GM12878 (cell line): ENCODE data around the gene DCAF7. TPM values are rescaled to one million over a fixed set of nuclear protein-coding genes. Genes with fewer than 3 reads are reported as not detected.

Source experiments
- BCL11A ChIP-seq: IDR thresholded peaks from 2 replicates; pipeline ENCODE4 v1.6.1; 2011; ENCODE audit warnings: low read depth, low read length
- CEBPZ ChIP-seq: fragments of 150-350 bp; IDR thresholded peaks from 2 replicates; pipeline ENCODE4 v1.6.1; 2016; ENCODE audit warnings: low read depth, low read length
- CHD1 ChIP-seq: IDR thresholded peaks from 2 replicates; pipeline ENCODE4 v1.6.1; 2012; ENCODE audit warnings: low read depth, low read length, improper control_type of control experiment
- DPF2 ChIP-seq: fragments of 450-650 bp; IDR thresholded peaks from 2 replicates; pipeline ENCODE4 v1.6.1; 2017; ENCODE audit warnings: mild to moderate bottlenecking
- EP300 ChIP-seq, 2 experiments: fragments of 150-350 bp in 1 of 2; IDR thresholded peaks; 2 replicates each; pipeline ENCODE4 v1.6.1; 2011 to 2012; ENCODE audit warnings: low read depth in 2 of 2, low read length in 2 of 2, borderline replicate concordance in 1 of 2, improper control_type of control experiment in 1 of 2, inconsistent platforms in 1 of 2; ENCODE audit not compliant: control insufficient read depth in 1 of 2
- GABPA ChIP-seq: IDR thresholded peaks from 2 replicates; pipeline ENCODE4 v1.6.1; 2014; ENCODE audit warnings: antibody characterized with exemption, low read depth, mild to moderate bottlenecking, inconsistent platforms
- IKZF2 ChIP-seq, 2 experiments: fragments of 450-650 bp; IDR thresholded peaks; 2 replicates each; pipeline ENCODE4 v1.6.1; 2017; ENCODE audit warnings: mild to moderate bottlenecking in 2 of 2, moderate library complexity in 2 of 2
- IRF4 ChIP-seq: IDR thresholded peaks from 2 replicates; pipeline ENCODE4 v1.6.1; 2011; ENCODE audit warnings: low read depth, low read length
- JUND ChIP-seq: IDR thresholded peaks from 2 replicates; pipeline ENCODE4 v1.6.1; 2012; ENCODE audit warnings: low read depth, mild to moderate bottlenecking, low read length, improper control_type of control experiment, moderate library complexity
- MAX ChIP-seq: IDR thresholded peaks from 2 replicates; pipeline ENCODE4 v1.6.1; 2012; ENCODE audit warnings: low read depth, low read length, improper control_type of control experiment
- MTA2 ChIP-seq: fragments of 450-650 bp; IDR thresholded peaks from 2 replicates; pipeline ENCODE4 v1.6.1; 2016; ENCODE audit warnings: low read depth, mild to moderate bottlenecking, moderate library complexity
- MXI1 ChIP-seq: fragments of 150-350 bp; IDR thresholded peaks from 2 replicates; pipeline ENCODE4 v1.6.1; 2011; ENCODE audit warnings: low read depth, mild to moderate bottlenecking, inconsistent platforms, low read length, improper control_type of control experiment
- NFYB ChIP-seq: IDR thresholded peaks from 2 replicates; pipeline ENCODE4 v1.6.1; 2011; ENCODE audit warnings: low read depth, mild to moderate bottlenecking, low read length, improper control_type of control experiment, moderate library complexity; ENCODE audit not compliant: insufficient read depth
- NR2C2 ChIP-seq: IDR thresholded peaks from 2 replicates; pipeline ENCODE4 v1.6.1; 2011; ENCODE audit warnings: borderline replicate concordance, low read depth; ENCODE audit not compliant: control insufficient read depth, insufficient read length
- PAX5 ChIP-seq: IDR thresholded peaks from 2 replicates; pipeline ENCODE4 v1.6.1; 2011; ENCODE audit warnings: low read depth, low read length, borderline replicate concordance
- PKNOX1 ChIP-seq: fragments of 450-650 bp; IDR thresholded peaks from 2 replicates; pipeline ENCODE4 v1.6.1; 2016; ENCODE audit warnings: mild to moderate bottlenecking
- PML ChIP-seq: IDR thresholded peaks from 2 replicates; pipeline ENCODE4 v1.6.1; 2012; ENCODE audit warnings: low read length, inconsistent platforms
- RAD21 ChIP-seq: IDR thresholded peaks from 2 replicates; pipeline ENCODE4 v1.6.1; 2011; ENCODE audit warnings: mild to moderate bottlenecking, low read depth, low read length, moderate library complexity; ENCODE audit not compliant: insufficient read depth
- SMARCA5 ChIP-seq: fragments of 450-650 bp; IDR thresholded peaks from 2 replicates; pipeline ENCODE4 v1.6.1; 2017; ENCODE audit warnings: mild to moderate bottlenecking
- SRF ChIP-seq, 2 experiments: IDR thresholded peaks; 2 replicates each; pipeline ENCODE4 v1.6.1; 2011; ENCODE audit warnings: low read depth in 2 of 2, low read length in 2 of 2, mild to moderate bottlenecking in 1 of 2, moderate library complexity in 1 of 2
- TAF1 ChIP-seq: IDR thresholded peaks from 2 replicates; pipeline ENCODE4 v1.6.1; 2011; ENCODE audit warnings: mild to moderate bottlenecking, low read depth, low read length, borderline replicate concordance
- TCF3 ChIP-seq: IDR thresholded peaks from 2 replicates; pipeline ENCODE4 v1.6.1; 2012; ENCODE audit warnings: low read depth, mild to moderate bottlenecking, low read length, borderline replicate concordance; ENCODE audit not compliant: insufficient read depth
- YBX1 ChIP-seq: fragments of 450-650 bp; IDR thresholded peaks from 2 replicates; pipeline ENCODE4 v1.6.1; 2016; ENCODE audit warnings: antibody characterized with exemption
- ZNF217 ChIP-seq: fragments of 450-650 bp; IDR thresholded peaks from 2 replicates; pipeline ENCODE4 v1.6.1; 2017; ENCODE audit warnings: antibody characterized with exemption, mild to moderate bottlenecking
- ZSCAN29 ChIP-seq: fragments of 450-650 bp; IDR thresholded peaks from 2 replicates; pipeline ENCODE4 v1.6.1; 2017; ENCODE audit warnings: mild to moderate bottlenecking, moderate library complexity
- polyA plus RNA-seq, 11 experiments: library from polyadenylated mRNA; depleted of rRNA in 4 of 11; unstranded in 6 of 11; stranded (reverse) in 5 of 11; fragments of >200 nt; fragmentation: Nextera tagmentation in 4 of 11; fragmentation: Illumina TruSeq in 1 of 11; extraction: Ambion mirVana in 4 of 11; extraction: Trizol in 1 of 11; gene quantifications; 1 replicate in 1 of 11; 2 replicates in 10 of 11; pipeline versions ENCODE4 v1.2.1 to v1.2.3, GENCODE V29; 2011 to 2016; ENCODE audit warnings: inconsistent platforms in 2 of 11, missing spikeins in 2 of 11, low read depth in 1 of 11
- total RNA-seq, 4 experiments: library from RNA; depleted of rRNA in 3 of 4; stranded (reverse); fragments of >200 nt in 3 of 4; fragmentation: Illumina TruSeq in 1 of 4; extraction: Trizol in 1 of 4; gene quantifications; 2 replicates each; pipeline versions ENCODE4 v1.2.1 to v1.2.3, GENCODE V29; 2013 to 2021
- TF ChIP-seq, protein P1 (sequence below): IDR thresholded peaks from 2 replicates; pipeline ENCODE4 v1.6.1; 2012; ENCODE audit warnings: low read depth, low read length, improper control_type of control experiment

DCAF7 gene
- total and polyA plus RNA-seq, 10 of the 15 experiments (the other 5 are each of a cell fraction or from before 2014, with no cell fraction given): 27.0 to 103 (median 54.5) TPM

DNA sequence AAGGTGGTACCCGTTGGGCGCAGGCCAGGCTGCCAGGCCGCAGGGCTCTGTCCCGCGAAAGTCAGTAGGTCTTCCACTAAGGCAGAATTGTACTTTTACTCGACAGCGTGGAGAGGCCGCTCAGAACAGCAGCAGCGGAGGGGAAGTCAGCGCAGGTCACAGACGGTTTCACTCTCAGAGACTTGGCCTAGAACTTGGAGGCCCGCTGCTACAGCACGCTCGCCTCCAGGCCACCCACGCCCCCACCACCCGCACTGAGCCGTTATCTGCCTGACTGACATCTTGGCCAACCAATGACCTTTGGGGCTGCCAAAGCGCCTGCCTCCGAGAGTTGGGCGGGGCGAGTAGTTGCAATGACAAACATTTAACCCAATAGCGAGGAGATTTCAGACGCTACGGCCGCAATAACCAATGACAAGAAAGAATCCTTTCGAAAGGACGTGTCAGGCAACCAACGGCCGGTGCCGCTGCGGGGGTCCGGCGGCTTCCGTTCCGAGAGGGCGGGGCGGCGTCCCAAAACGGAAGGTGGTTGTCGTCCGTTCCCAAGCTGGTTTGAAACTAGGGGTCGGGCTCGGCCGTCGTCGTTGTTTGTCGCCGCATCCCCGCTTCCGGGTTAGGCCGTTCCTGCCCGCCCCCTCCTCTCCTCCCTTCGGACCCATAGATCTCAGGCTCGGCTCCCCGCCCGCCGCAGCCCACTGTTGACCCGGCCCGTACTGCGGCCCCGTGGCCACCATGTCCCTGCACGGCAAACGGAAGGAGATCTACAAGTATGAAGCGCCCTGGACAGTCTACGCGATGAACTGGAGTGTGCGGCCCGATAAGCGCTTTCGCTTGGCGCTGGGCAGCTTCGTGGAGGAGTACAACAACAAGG lies at the start of gene DCAF7 (continued):
- TF ChIP-seq IKZF2 (IDR thresholded peaks at IDR 0.05): peak in 1 of 2 experiments; percentile 51; a peak in 2 of 4 replicates
- TF ChIP-seq ZNF217: no peak
- no peak for TF ChIP-seq SRF (IDR thresholded peaks at IDR 0.05; ENCODE audit: low read depth in 2 of 2, low read length in 2 of 2)
- peak; percentile 99 for TF ChIP-seq CEBPZ
- TF ChIP-seq MTA2: 0 out of 2 replicates have a peak, but pooled peaks have one; percentile 10
- peak; percentile 96 for TF ChIP-seq GABPA
- no peak for TF ChIP-seq RAD21
- peak; percentile 98 for TF ChIP-seq NFYB
- no peak for TF ChIP-seq YBX1
- peak; percentile 95 for TF ChIP-seq MXI1
- peak; percentile 100 for TF ChIP-seq DPF2
- TF ChIP-seq CHD1: no peak
- TF ChIP-seq SMARCA5: no peak
- TF ChIP-seq ZSCAN29: no peak
- 0 out of 4 replicates have a peak, but pooled peaks of 1 of the 2 experiments have one; percentile 23 for TF ChIP-seq EP300 (IDR thresholded peaks at IDR 0.05; ENCODE audit: borderline replicate concordance in 1 of 2, control insufficient read depth in 1 of 2, low read depth in 2 of 2, low read length in 2 of 2)
- TF ChIP-seq MAX: peak; percentile 69
- TF ChIP-seq BCL11A: no peak
- no peak for TF ChIP-seq NR2C2
- TF ChIP-seq PAX5: peak; percentile 71; the same call in 1 of the 2 replicates
- peak; percentile 100 for TF ChIP-seq PKNOX1
- TF ChIP-seq TAF1: peak; percentile 93
- no peak for TF ChIP-seq TCF3
- TF ChIP-seq PML: no peak
- TF ChIP-seq IRF4: peak; percentile 25; the same call in 1 of the 2 replicates
- no peak for TF ChIP-seq JUND
- TF ChIP-seq, protein P1, sequence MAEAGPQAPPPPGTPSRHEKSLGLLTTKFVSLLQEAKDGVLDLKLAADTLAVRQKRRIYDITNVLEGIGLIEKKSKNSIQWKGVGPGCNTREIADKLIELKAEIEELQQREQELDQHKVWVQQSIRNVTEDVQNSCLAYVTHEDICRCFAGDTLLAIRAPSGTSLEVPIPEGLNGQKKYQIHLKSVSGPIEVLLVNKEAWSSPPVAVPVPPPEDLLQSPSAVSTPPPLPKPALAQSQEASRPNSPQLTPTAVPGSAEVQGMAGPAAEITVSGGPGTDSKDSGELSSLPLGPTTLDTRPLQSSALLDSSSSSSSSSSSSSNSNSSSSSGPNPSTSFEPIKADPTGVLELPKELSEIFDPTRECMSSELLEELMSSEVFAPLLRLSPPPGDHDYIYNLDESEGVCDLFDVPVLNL: no peak
